Measurements from ENCODE around the gene CAMTA1.

CAMTA1 gene

GRCh38 chr1:7557301-7557891 lies 772.1 kb downstream of the CAMTA1 start:
- H3K4me3 ChIP-seq (ENCODE audit: low read depth, low read length), result no peak overlapping the region
- no peak for DNase-seq (ENCODE audit: low read depth)

GRCh38 chr1:7558041-7558461 lies 772.8 kb downstream of the CAMTA1 start:
- DNase-seq (ENCODE audit: low read depth), result no peak
- no peak overlapping the region for H3K4me3 ChIP-seq (ENCODE audit: low read depth, low read length)

GRCh38 chr1:7558481-7558880 lies 773.2 kb downstream of the CAMTA1 start:
- H3K4me3 ChIP-seq (ENCODE audit: low read depth, low read length), result no peak overlapping the region
- no peak for DNase-seq (ENCODE audit: low read depth)

- no peak for DNase-seq (ENCODE audit: low read depth)
- H3K4me3 ChIP-seq (ENCODE audit: low read depth, low read length), result no peak overlapping the region
These were observed 773.9 kb downstream of the CAMTA1 start for GRCh38 chr1:7558921-7559869.

- no peak for DNase-seq (ENCODE audit: low read depth)
These were observed 774.9 kb downstream of the CAMTA1 start for GRCh38 chr1:7560128-7560527.

GRCh38 chr1:7560601-7561181 lies 775.4 kb downstream of the CAMTA1 start:
- no peak for DNase-seq (ENCODE audit: low read depth)
- no peak overlapping the region for H3K4me3 ChIP-seq (ENCODE audit: low read depth, low read length)

More at GRCh38 chr1:7560128-7560527, 774.9 kb downstream of the CAMTA1 start:
- no peak overlapping the region for H3K4me3 ChIP-seq (ENCODE audit: low read depth, low read length)

GRCh38 chr1:7561331-7561921 lies 776.2 kb downstream of the CAMTA1 start:
- H3K4me3 ChIP-seq (ENCODE audit: low read depth, low read length), result no peak overlapping the region
- DNase-seq (ENCODE audit: low read depth), result no peak

- H3K4me3 ChIP-seq (ENCODE audit: low read depth, low read length), result no peak overlapping the region
- DNase-seq (ENCODE audit: low read depth), result no peak
These were observed 776.9 kb downstream of the CAMTA1 start for GRCh38 chr1:7561936-7562728.

- no peak for DNase-seq (ENCODE audit: low read depth)
- H3K4me3 ChIP-seq (ENCODE audit: low read depth, low read length), result no peak overlapping the region
These were observed 777.7 kb downstream of the CAMTA1 start for GRCh38 chr1:7562729-7563605.

- H3K4me3 ChIP-seq (ENCODE audit: low read depth, low read length), result no peak overlapping the region
- DNase-seq (ENCODE audit: low read depth), result no peak
These were observed 778.9 kb downstream of the CAMTA1 start for GRCh38 chr1:7564137-7564536.

GRCh38 chr1:7565099-7565750 lies 780.0 kb downstream of the CAMTA1 start:
- DNase-seq (ENCODE audit: low read depth), result no peak
- H3K4me3 ChIP-seq (ENCODE audit: low read depth, low read length), result no peak overlapping the region

- no peak for DNase-seq (ENCODE audit: low read depth)
- no peak overlapping the region for H3K4me3 ChIP-seq (ENCODE audit: low read depth, low read length)
These were observed 781.4 kb downstream of the CAMTA1 start for GRCh38 chr1:7566417-7567375.

- no peak for DNase-seq (ENCODE audit: low read depth)
- no peak overlapping the region for H3K4me3 ChIP-seq (ENCODE audit: low read depth, low read length)
These were observed 782.1 kb downstream of the CAMTA1 start for GRCh38 chr1:7567376-7567775.

- H3K4me3 ChIP-seq (ENCODE audit: low read depth, low read length), result no peak overlapping the region
- DNase-seq (ENCODE audit: low read depth), result no peak
These were observed 782.8 kb downstream of the CAMTA1 start for GRCh38 chr1:7568053-7568452.

GRCh38 chr1:7568901-7569524 lies 783.8 kb downstream of the CAMTA1 start:
- DNase-seq (ENCODE audit: low read depth), result no peak
- no peak overlapping the region for H3K4me3 ChIP-seq (ENCODE audit: low read depth, low read length)

GRCh38 chr1:7570311-7570710 lies 785.1 kb downstream of the CAMTA1 start:
- H3K4me3 ChIP-seq (ENCODE audit: low read depth, low read length), result no peak overlapping the region
- no peak for DNase-seq (ENCODE audit: low read depth)
